GM19099 (cell line): Measurements from ENCODE around the gene EVX2.

Experiments
- POLR2A ChIP-seq: IDR thresholded peaks from 3 replicates; pipeline ENCODE4 v1.6.1; 2011; ENCODE audit warnings: low read depth; ENCODE audit not compliant: insufficient read length; ENCODE audit errors: extremely low read depth

Gene EVX2

DNA sequence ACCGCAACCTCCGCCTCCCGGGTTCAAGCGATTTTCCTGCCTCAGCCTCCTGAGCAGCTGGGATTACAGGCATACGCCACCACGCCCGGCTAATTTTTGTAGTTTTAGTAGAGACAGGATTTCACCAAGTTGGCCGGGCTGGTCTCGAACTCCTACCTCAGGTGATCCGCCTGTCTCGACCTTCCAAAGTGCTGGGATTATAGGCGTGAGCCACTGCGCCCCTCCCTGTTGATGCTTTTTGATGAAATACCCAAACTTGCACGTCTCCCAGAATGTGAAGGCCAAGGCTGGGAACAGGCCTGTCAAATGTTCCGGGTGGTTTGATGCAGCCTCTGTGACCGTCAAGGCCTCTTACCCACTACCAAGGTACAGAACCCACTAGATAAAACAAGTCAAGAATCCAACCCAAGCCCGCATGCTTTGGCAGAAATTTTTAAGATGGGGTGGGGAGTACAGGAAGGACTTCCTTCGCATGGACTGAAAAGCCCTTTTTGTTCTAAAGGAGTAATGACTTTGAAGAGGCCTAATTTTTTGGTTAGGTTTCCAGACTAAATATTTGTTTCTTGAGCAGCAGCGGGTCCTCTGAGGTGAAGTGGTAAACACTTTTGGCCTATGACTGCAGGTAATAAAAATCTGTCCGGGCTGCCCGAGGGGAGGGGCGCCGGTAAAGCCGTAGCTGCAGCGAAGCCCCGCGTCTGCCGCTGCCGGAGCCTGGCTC, 3.7 kb upstream of the EVX2 start:
- no peak for TF ChIP-seq POLR2A

DNA sequence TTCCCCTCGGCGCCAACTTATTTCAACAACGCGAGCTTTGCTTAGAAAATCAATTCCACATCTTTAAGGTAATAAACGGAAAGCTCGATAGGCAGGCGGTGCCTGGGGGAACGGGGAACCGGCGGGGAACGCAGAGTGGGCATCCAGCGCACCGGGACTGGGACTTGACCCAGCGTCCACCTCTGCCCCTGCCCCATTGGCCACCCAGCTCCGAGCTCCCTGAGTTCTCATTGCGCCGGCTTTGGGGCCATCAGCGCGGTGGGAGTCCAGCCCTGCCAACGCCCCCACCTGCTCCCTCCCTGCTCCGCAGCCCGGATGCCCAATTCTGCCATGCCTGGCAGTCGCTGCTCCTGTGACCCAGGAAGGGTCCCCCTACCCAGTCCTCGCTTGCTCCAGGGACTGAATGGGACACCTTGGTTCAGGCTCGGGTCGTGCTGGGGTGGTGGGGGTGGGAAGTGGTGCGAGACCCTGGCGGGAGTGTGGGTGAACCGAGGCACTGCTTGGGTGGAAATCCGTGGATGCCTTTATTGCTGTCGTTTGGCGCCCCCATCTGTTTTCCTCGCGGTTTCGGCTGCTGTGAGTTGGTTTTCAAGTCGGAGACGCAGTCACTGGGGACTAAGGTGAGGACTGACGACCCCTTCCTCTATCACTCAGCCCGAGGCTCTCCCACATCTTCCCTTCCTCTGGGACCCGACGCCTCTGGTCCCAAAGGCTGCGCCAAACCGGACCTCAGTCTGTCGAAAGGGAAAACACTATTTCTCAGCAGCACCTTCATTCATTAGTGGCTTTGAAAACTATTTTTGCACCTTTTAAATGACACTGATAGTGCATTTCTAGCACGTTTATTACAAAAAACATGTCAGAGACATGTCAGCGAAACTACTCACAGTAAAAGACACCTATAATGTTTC, 2.4 kb upstream of the EVX2 start:
- no peak for TF ChIP-seq POLR2A

DNA sequence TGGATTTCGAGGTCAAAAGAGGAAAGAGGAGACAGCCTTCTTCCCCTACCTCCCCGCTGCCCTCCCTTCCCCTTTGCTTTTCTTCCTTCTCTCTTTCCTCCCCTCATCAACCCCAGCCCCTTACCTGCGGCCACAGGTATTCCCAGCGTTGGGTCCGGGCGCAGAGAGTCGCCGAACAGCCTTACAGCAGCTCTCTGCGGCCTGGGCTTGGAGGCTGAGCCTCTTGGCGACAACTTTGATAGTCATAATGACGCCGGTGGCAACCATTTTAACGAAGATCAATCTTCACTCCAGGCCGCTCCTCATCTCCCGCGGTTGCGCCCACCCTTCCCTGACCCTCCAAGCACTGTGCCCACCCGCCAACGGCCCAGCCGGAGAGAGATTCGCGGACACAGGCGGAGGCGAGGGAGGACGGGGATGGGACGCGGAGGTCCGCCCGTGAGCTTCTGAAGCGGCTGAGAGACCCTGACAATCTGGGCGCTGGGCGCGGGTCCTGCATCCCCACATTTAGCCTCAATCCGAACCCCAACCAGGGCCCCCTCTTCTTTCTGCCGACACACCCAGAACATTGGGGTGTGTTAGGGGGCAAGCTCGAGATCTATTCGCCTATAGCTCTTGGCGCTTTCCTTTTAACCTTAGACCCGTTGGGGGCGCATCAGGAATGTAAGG, 1.5 kb upstream of the EVX2 start:
- TF ChIP-seq POLR2A, result no peak

DNA sequence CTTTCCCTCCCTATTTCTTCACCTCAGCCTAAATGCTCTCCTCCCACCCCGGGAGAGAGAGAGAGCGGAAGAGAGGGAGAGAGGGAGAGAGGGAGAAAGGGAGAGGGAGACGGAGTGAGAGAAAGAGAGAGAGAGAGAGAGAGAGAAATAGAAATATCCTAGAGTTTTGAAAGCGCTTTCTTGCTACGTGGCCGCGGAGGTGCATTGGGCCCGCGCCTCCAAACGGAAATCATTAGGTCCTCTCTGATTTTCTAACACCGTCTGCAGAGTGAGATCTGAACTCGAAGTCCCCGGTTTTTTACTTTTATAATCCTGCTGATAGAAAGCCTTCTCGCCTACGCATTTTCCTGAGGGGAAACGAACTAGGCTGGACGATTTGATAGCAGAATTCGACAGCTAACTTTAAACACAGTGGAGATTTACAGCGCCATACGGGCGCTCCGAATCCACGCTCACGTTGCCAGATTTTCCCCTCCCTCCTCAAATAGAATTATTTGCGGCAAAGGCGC, 903 bp upstream of the EVX2 start:
- TF ChIP-seq POLR2A, result no peak

DNA sequence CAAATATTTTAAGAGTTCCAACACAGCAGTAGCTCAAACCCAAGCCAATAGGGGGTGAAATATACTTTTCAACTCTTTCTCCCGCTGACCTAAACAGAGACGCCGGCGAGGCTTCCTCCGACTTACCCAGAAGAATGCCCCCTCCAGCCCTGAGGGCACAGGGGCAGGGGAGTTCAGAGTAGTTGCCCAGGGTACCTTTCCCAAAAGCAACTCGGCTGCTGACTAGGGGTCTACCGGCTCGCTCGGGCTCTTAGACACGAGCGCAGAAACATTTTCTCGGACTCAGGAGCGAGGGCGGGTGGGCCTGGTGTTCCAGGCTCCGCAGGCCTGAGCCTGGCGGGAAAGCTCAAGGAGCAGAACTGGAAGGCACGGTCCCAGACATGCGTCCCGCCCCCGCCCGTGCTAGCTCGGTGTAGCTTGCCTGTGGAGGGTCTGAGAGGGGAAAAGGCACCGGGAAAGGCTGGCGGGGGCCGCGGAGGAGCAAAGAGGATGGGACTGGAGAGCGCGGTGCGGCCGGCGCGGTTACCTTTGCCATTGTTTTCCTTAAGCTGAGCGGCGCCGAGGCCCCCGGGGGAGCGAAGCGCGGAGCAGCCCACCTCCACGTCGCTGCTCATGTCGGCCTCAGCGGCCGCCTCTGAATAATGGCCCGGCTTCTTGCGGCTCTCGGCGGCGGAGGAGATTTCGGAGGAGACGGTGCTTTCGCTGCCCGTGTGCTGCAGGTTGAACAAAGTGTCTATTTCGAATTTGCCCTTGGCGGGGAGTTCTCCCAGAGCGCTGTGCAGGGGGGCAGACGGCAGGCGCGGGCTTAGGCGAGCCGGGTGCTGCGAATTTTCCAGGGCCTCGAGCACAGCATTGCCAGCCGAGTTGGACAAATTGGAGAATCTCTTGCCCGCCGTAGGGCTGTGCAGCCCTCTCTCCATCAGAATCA, 674 bp downstream of the EVX2 start:
- no peak for TF ChIP-seq POLR2A

- TF ChIP-seq POLR2A, result no peak
These were observed 1.3 kb downstream of the EVX2 start for GRCh38 chr2:176082525-176082823.

DNA sequence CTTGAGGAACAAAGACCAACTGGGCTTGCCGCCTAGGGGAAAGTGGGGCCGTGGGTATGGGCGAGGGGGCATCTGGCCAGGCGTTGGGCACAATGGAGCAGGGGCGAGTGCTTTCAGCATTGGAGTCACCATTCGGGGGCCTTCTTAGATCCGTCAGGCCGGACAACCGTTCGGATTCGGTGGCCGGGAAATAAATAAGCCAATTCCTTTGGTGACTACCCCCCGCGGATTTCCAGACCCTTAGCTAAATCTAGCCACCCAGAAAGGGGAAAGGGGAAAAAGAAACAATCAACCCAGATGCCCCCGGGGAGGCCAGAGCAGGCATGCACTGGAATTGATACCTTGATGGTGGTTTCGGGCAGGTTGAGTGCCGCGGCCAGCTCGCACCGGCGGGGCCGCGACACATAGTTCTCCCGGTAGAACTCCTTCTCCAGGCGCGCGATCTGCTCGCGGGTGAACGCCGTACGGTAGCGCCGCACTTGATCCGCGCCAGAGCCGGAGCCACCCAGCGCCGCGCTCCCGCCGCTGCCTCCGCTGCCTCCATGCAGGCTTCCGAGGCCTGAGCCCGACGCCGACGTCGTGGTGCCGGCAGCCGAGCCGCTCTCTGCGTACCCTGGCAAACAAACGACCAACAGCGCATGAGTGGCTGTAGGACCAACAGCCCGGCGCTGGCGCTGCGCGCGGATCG, 1.8 kb downstream of the EVX2 start:
- TF ChIP-seq POLR2A, result no peak

DNA sequence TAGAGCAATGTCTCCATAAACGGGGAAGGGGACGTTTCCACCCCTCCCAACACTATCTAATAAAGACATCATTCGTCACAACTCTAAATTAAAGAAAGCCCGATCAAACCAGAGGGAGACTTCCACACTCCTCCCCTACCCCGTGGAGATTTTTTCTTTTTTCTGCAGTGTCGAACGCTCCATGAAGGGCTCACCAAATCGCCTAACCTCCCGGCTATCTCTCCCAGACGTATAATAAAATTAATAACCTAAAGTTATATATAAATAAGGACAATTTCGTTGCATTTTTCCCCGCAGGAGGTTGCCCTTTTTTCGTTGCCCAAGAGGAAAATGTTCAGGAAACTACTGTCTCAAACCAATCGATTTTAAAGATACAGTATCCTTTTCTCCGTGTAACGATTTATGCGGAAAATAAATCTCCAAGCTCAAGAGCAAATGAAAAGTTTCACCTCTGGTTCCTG, 2.4 kb downstream of the EVX2 start:
- TF ChIP-seq POLR2A, result no peak

GRCh38 chr2:176080540-176081375, 3.0 kb downstream of the EVX2 start:
- no peak for TF ChIP-seq POLR2A

- TF ChIP-seq POLR2A, result no peak
These were observed 3.8 kb downstream of the EVX2 start for GRCh38 chr2:176079831-176080539.

DNA sequence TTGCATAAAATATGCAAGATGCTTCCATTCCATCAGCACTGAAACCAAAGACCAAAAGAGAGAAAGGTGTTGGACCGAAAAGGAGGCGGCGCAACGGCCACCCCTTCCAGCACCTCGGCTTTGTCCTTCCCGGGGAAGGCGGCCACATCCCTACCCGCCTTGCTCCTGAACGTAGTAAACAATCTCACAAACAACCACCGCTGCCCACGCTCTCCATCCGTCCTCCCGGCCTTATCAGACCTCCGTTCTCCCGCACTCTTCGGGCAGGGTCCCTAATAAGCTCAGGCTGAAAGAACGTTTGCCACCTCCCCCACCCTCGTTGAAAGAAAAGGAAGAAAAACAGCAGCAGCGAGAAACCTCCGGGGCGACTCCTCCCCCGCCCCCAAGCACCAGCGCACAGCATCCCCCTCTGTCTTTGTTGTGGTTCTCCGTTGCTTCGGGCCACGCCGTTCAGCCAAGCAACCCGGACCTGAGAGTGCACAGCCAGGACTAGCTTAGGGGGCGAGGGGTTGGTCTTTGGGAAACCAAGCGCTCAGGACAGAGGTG, 4.4 kb downstream of the EVX2 start:
- no peak for TF ChIP-seq POLR2A
